Right cardiac atrium (tissue), 5 donors: ENCODE data around the gene ADAT3. TPM values are rescaled to one million over a fixed set of nuclear protein-coding genes. Genes with fewer than 3 reads are reported as not detected.
A peak's percentile ranks its signal among the peaks of the same experiment; 100 is the strongest.

Experiments used
- ATAC-seq, 2 donors: fragments of 200-7000 bp; cut with Tn5 transposase; one replicate each; pipeline versions ENCODE4 v1.8.0 to v1.9.1; 2020; ENCODE audit warnings: moderate library complexity in 2 of 2, mild to moderate bottlenecking in 1 of 2
- DNase-seq, 3 donors: peaks; one replicate each; pipeline ENCODE4 v3.0.0-alpha.2; 2020
- H3K27ac ChIP-seq: one replicate; pipeline ENCODE4 v1.5.1; 2013; ENCODE audit warnings: mild to moderate bottlenecking, low read length, control low read depth, moderate library complexity
- H3K27me3 ChIP-seq: one replicate; pipeline ENCODE4 v1.6.1; 2013; ENCODE audit not compliant: control insufficient read depth, insufficient read depth
- H3K4me1 ChIP-seq: one replicate; pipeline ENCODE4 v1.6.1; 2013; ENCODE audit warnings: low read length; ENCODE audit not compliant: control insufficient read depth, insufficient read depth
- H3K4me3 ChIP-seq: one replicate; pipeline ENCODE4 v1.5.1; 2013; ENCODE audit warnings: low read length, control low read depth
- H3K9me3 ChIP-seq: one replicate; pipeline ENCODE4 v1.6.1; 2013; ENCODE audit warnings: low read length; ENCODE audit not compliant: control insufficient read depth
- WGBS: extraction: QIAGEN DNeasy Blood & Tissue Kit; methylation state at CpG from one replicate; pipeline ENCODE4 v1.1.7; 2013; 5-methylcytosine and 5-hydroxymethylcytosine counted together
- intact Hi-C, 4 donors: fragments of 100-400 bp; cut with DNase I; formaldehyde crosslinking; loops; one replicate each; pipeline versions ENCODE4 v1.11.0 to v1.14.0; 2022 to 2023
- polyA plus RNA-seq: library from polyadenylated mRNA; stranded (reverse); fragments of 200-250 nt; gene quantifications from one replicate; pipeline ENCODE4 v1.2.3, GENCODE V29; 2013
- total RNA-seq, 4 donors: library from RNA; stranded (reverse); fragmentation: NEBNext Ultra II Directional; extraction: Animal tissue kit (Norgen Biotek cat#: 25700); gene quantifications; one replicate each; pipeline ENCODE4 v1.2.1, GENCODE V29; 2021
- donor health status: healthy with polysubstance abuse.
- donor health status: DM: no; HTN: yes; CAD: no.
- donor health status: DM: no; HTN: no; CAD: no.
- donor health status: DM: no; HTN: yes; CAD: no; lungs with severe emphysema.
- donor health status: DM: yes; HTN: yes; CAD: no.

Gene ADAT3
- total and polyA plus RNA-seq, 5 donors = 1.2 to 2.7 (median 1.8) TPM

DNA sequence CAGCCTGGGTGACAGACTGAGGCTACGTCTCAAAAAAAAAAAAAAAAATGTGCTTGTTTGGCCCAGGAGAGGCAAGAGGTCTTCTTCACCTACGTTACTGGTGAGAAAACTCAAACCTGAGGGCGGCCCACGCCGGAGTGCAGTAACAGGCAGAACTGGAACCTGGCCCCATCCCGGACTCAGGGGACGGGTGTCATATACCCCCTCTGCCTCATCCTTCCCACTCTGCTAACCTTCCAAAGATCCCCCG lies 414 bp upstream of the ADAT3 start:
- DNase-seq (no peak), ATAC-seq (no peak)
- Histone ChIP-seq H3K9me3 (no peaks in the 10 kb centered on the region), H3K27me3 (no peaks in the 10 kb centered on the region), H3K27ac (peak overlapping the region; percentile 19), H3K4me3 (no peak overlapping the region), H3K4me1 (no peaks in the 10 kb centered on the region)
- intact Hi-C loops = no loop called here
- 43% methylated on average over 8 of the region's 8 CpGs for WGBS

GRCh38 chr19:1905863-1906375 lies 720 bp downstream of the ADAT3 start:
- intact Hi-C loops = no loop called here
- Histone ChIP-seq H3K27ac (peak overlapping the region; percentile 18), H3K4me3 (peak overlapping the region; percentile 73), H3K27me3 (no peaks in the 10 kb centered on the region), H3K4me1 (no peaks in the 10 kb centered on the region), H3K9me3 (no peaks in the 10 kb centered on the region)
- ATAC-seq = no peak
- WGBS = 75% methylated on average over 15 of the region's 15 CpGs
- DNase-seq = no peak

- H3K4me1 ChIP-seq = no peaks in the 10 kb centered on the region
- ATAC-seq (no peak), DNase-seq (no peak)
- no peaks in the 10 kb centered on the region for H3K27me3 ChIP-seq
- H3K9me3 ChIP-seq = no peaks in the 10 kb centered on the region
- no peak overlapping the region for H3K4me3 ChIP-seq
- WGBS = 94% methylated on average over 10 of the region's 10 CpGs
- no peak overlapping the region for H3K27ac ChIP-seq
- intact Hi-C loops = no loop called here
Measured at GRCh38 chr19:1906985-1907562, 1.9 kb downstream of the ADAT3 start.

DNA sequence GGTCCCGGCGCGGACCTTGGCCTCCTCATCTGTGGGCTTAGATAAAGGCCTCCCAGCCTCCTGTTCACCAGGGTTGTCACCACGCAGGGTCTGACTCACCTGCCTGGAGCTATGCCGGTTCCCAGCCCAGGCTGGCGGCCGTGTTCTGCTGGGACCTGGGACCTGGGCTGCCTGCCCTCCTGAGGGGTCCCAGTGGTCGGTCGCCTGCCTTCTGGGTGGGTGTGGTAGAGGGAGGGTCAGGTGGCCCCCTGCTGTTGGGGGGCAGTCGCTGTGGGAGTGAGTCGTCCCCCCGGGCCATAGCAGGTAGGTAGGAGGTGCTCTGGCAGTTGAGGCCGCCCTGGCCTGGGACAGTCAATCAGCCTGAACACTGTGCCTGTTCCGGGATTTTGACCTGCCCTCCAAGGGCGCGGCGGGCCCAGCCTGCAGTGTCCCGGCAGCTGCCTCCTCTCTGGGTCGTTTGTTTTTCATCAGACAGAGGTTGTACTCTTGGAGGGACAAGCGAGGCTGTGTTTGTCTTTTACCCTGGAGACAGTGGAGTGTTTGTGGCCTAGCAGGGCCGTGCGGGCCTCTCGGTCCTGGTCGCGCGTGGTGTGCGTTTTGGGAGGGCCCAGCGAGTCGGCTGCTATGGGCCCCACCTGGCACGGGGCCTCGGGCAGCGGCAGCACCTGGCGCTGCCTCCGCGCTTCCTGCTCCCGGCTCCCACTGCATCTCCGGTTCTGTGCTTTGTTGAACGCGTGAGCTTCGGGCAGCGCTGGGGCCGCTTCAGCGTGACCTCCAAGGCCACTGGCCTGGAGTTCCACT lies 2.6 kb downstream of the ADAT3 start:
- intact Hi-C loops = no loop called here
- ATAC-seq (no peak), DNase-seq (peak in 1 of 3 donors; percentile 67)
- Histone ChIP-seq H3K4me1 (no peaks in the 10 kb centered on the region), H3K9me3 (no peaks in the 10 kb centered on the region), H3K27me3 (no peaks in the 10 kb centered on the region), H3K27ac (no peak overlapping the region), H3K4me3 (no peak overlapping the region)
- 83% methylated on average over 43 of the region's 43 CpGs for WGBS

GRCh38 chr19:1908364-1908678 lies 3.1 kb downstream of the ADAT3 start:
- no peak for DNase-seq
- H3K4me1 ChIP-seq = no peaks in the 10 kb centered on the region

GRCh38 chr19:1909761-1910080 lies 4.5 kb downstream of the ADAT3 start:
- Histone ChIP-seq H3K9me3 (no peaks in the 10 kb centered on the region), H3K4me3 (no peak overlapping the region), H3K4me1 (no peaks in the 10 kb centered on the region), H3K27me3 (no peaks in the 10 kb centered on the region), H3K27ac (no peak overlapping the region)
- intact Hi-C loops = no loop called here
- ATAC-seq (no peak), DNase-seq (no peak)
- WGBS = 66% methylated on average over 10 of the region's 10 CpGs

More at GRCh38 chr19:1908364-1908678, 3.1 kb downstream of the ADAT3 start:
- Histone ChIP-seq H3K9me3 (no peaks in the 10 kb centered on the region), H3K27me3 (no peaks in the 10 kb centered on the region), H3K27ac (no peak overlapping the region), H3K4me3 (no peak overlapping the region)
- WGBS = 91% methylated on average over 13 of the region's 13 CpGs
- ATAC-seq = no peak
- intact Hi-C loops = no loop called here

DNA sequence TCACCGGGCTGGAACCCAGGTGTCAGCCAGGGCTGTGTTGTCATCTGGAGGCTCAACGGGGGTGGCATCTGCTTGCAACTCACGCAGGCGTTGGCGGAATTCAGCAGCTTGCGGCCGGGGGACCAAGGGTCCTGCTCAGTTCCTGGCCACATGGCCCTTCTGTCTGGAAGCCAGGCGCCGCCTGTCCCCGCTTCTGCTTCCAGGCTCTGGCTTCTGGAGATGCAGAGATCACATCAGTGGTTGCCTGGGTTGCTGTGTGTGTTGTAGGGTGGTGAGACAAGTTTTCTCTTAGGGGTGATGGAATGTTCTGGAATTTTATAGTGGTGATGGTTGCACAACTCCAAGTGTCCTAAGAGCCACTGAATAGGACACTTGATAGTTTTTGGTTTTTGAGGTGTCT lies 5.0 kb downstream of the ADAT3 start:
- no peak overlapping the region for H3K27ac ChIP-seq
- H3K4me1 ChIP-seq = no peaks in the 10 kb centered on the region
- no peaks in the 10 kb centered on the region for H3K9me3 ChIP-seq
- WGBS = 89% methylated on average over 10 of the region's 10 CpGs
- intact Hi-C loops = no loop called here
- no peaks in the 10 kb centered on the region for H3K27me3 ChIP-seq
- ATAC-seq (no peak), DNase-seq (no peak)
- H3K4me3 ChIP-seq = no peak overlapping the region

GRCh38 chr19:1911098-1911497 lies 5.9 kb downstream of the ADAT3 start:
- DNase-seq (no peak), ATAC-seq (no peak)
- WGBS = 95% methylated on average over 13 of the region's 13 CpGs
- intact Hi-C loops = no loop called here
- Histone ChIP-seq H3K4me1 (no peaks in the 10 kb centered on the region), H3K27me3 (no peaks in the 10 kb centered on the region), H3K4me3 (no peak overlapping the region), H3K27ac (no peak overlapping the region), H3K9me3 (no peaks in the 10 kb centered on the region)

DNA sequence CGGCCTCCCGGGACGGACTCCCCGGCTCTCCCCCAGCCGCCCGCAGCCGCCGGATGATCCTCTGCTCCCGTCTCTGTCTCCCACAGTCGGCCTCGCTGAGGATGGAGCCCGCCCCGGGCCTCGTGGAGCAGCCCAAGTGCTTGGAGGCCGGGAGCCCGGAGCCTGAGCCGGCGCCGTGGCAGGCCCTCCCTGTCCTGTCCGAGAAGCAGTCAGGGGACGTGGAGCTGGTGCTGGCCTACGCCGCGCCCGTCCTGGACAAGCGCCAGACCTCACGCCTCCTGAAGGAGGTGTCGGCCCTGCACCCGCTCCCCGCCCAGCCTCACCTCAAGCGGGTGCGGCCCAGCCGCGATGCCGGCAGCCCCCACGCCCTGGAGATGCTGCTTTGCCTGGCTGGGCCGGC lies 6.8 kb downstream of the ADAT3 start:
- Histone ChIP-seq H3K4me1 (no peaks in the 10 kb centered on the region), H3K27me3 (no peaks in the 10 kb centered on the region), H3K27ac (no peak overlapping the region), H3K9me3 (no peaks in the 10 kb centered on the region), H3K4me3 (no peak overlapping the region)
- ATAC-seq = peak; percentile 13 to 24
- no peak for DNase-seq
- WGBS = 73% methylated on average over 37 of the region's 37 CpGs
- intact Hi-C loops = no loop called here

DNA sequence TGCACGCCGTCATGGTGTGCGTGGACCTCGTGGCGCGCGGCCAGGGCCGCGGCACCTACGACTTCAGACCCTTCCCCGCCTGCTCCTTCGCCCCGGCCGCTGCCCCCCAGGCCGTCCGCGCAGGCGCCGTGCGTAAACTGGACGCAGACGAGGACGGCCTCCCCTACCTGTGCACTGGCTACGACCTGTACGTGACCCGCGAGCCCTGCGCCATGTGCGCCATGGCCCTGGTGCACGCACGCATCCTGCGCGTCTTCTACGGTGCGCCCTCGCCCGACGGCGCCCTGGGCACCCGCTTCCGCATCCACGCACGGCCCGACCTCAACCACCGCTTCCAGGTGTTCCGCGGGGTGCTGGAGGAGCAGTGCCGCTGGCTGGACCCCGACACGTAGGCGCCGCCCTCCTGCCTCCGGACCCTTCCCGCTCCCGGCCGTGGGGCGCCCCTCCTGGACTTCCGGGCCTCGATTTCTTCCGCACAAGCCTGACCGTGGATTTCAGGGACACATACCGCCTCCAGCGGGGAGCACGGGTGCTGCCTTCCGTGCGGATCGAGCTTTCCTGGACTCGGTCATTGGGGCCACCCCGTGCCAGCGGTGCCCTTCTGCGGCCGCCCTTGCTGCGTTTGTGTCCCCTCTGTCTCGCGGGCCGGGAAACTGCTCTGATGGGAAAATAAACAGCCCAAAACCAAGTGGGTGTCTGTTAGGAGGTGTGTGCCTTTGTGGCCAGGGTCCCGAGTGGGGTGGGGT lies 7.7 kb downstream of the ADAT3 start:
- Histone ChIP-seq H3K27ac (no peak overlapping the region), H3K27me3 (no peaks in the 10 kb centered on the region), H3K9me3 (no peaks in the 10 kb centered on the region), H3K4me1 (no peaks in the 10 kb centered on the region), H3K4me3 (no peak overlapping the region)
- no peak for ATAC-seq
- 96% methylated on average over 77 of the region's 77 CpGs for WGBS
- no peak for DNase-seq
- intact Hi-C loops = no loop called here

- H3K4me1 ChIP-seq = no peaks in the 10 kb centered on the region
- DNase-seq (no peak), ATAC-seq (peak in 1 of 2 donors; percentile 4)
- H3K4me3 ChIP-seq = no peak overlapping the region
- no peak overlapping the region for H3K27ac ChIP-seq
- intact Hi-C loops = no loop called here
- 88% methylated on average over 23 of the region's 23 CpGs for WGBS
- H3K9me3 ChIP-seq = no peaks in the 10 kb centered on the region
- H3K27me3 ChIP-seq = no peaks in the 10 kb centered on the region
Measured at GRCh38 chr19:1913781-1914577, 8.8 kb downstream of the ADAT3 start.
